ENCODE measurements around the gene RBM39. TPM values are rescaled to one million over a fixed set of nuclear protein-coding genes. Genes with fewer than 3 reads are reported as not detected.
A peak's percentile ranks its signal among the peaks of the same experiment; 100 is the strongest.

The RBM39 gene
- total RNA-seq, 1 donor from 2014 or later, result 370 TPM

DNA sequence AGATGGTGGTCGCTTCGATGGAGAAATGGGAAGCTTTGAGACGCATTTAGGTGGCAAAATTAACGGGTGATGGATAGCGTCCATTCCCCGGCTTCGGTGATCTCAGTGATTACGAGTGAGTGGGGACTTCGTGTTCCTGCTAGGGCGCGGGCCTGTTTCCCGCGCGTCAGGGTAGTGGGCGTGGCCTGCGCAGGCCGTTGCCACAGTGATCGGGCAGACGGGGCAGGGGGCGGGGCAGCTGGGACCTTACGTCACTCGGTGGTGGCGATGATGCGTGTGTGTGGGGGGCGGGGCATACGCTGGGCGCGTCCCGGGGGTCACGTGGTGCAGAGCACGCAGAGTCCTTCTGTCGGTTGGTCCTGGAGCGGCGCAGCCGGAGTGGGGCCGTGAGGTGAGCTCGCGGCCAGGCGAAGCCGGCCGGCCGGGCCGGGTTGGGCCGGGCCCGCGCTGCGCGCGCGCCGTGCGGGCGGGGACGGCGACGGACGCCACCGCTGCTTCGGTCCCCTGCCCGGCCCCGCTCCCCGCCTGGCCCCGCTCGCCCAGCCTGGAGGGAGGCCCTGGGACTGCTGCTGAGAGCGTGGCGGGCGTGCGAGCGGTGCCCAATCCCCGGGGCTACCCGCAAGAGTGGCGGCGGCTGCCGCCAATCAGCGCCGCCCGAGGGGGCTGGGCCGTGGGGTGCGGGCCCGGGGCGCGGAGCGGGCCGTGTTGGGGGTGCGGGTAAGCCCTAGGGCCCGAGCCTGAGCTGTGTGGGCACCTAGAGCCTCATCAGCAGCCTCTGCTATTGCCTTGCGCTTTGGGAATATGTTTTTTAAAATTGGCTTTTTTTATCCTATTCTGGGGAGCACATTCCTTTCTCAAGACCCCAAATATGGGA lies 29.9 kb upstream of the RBM39 start, which contains the start of gene PHF20:
PHF20 (plus strand) TSS at position 327 of the 874 bp plus-strand sequence. CDS start 29,508 bp downstream, outside the sequence.
- Histone ChIP-seq H3K4me3 (peak within 1 kb of the TSS; percentile 73 to 79), H3K27ac (peak within 1 kb of the TSS; percentile 97), H3K27me3 (no peaks in the 10 kb centered on the region), H3K36me3 (peaks cover 0 to 13% of the 10 kb centered on the region in 2 donors), H3K9me3 (no peaks in the 10 kb centered on the region), H3K4me1 (peaks cover 86% of the 10 kb centered on the region)
- intact Hi-C loops (cut with DNase I), result loop anchor here (2.0 kb wide), 1 partner anchor 29 kb away; the partner anchor contains the start of gene RBM39
- DNase-seq (ENCODE audit: extremely low spot score in 2 of 2), result peak; percentile 98 to 99
- TF ChIP-seq, protein P1, sequence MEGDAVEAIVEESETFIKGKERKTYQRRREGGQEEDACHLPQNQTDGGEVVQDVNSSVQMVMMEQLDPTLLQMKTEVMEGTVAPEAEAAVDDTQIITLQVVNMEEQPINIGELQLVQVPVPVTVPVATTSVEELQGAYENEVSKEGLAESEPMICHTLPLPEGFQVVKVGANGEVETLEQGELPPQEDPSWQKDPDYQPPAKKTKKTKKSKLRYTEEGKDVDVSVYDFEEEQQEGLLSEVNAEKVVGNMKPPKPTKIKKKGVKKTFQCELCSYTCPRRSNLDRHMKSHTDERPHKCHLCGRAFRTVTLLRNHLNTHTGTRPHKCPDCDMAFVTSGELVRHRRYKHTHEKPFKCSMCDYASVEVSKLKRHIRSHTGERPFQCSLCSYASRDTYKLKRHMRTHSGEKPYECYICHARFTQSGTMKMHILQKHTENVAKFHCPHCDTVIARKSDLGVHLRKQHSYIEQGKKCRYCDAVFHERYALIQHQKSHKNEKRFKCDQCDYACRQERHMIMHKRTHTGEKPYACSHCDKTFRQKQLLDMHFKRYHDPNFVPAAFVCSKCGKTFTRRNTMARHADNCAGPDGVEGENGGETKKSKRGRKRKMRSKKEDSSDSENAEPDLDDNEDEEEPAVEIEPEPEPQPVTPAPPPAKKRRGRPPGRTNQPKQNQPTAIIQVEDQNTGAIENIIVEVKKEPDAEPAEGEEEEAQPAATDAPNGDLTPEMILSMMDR (IDR thresholded peaks at IDR 0.05), result no peak
- TF ChIP-seq POLR2A (IDR thresholded peaks at IDR 0.05) (peak; percentile 8 to 82), POLR2AphosphoS5 (IDR thresholded peaks at IDR 0.05; ENCODE audit: insufficient read depth in 1 of 2, low read depth in 1 of 2) (peak; percentile 86 to 89)

DNA sequence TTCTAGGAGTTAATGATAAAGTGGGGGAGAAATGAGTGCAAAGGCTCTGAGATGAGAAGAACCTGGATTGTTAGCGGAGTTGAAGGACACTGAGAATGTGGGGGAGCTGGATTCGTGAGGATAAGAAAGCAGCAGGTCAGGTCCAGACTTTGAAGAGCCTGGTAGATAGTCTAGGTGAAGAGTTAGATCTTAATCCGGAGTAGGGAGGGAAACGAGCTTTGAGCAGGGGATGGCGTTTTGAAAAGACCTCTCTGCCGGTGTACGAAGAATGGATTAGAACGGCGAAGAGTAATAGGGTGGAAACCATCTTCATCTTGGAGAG lies 29.3 kb upstream of the RBM39 start:
- Histone ChIP-seq H3K27ac (peak overlapping the region; percentile 97), H3K4me1 (peaks cover 80% of the 10 kb centered on the region), H3K9me3 (no peaks in the 10 kb centered on the region), H3K27me3 (no peaks in the 10 kb centered on the region), H3K36me3 (peaks cover 0 to 13% of the 10 kb centered on the region in 2 donors), H3K4me3 (peak overlapping the region; percentile 73 to 79)
- intact Hi-C loops (cut with DNase I), result no loop called here
- DNase-seq (ENCODE audit: extremely low spot score in 2 of 2), result no peak
- TF ChIP-seq, protein P1 (IDR thresholded peaks at IDR 0.05), result no peak
- no peak for TF ChIP-seq POLR2A (IDR thresholded peaks at IDR 0.05)
- no peak for TF ChIP-seq POLR2AphosphoS5 (IDR thresholded peaks at IDR 0.05; ENCODE audit: insufficient read depth in 1 of 2, low read depth in 1 of 2)

DNA sequence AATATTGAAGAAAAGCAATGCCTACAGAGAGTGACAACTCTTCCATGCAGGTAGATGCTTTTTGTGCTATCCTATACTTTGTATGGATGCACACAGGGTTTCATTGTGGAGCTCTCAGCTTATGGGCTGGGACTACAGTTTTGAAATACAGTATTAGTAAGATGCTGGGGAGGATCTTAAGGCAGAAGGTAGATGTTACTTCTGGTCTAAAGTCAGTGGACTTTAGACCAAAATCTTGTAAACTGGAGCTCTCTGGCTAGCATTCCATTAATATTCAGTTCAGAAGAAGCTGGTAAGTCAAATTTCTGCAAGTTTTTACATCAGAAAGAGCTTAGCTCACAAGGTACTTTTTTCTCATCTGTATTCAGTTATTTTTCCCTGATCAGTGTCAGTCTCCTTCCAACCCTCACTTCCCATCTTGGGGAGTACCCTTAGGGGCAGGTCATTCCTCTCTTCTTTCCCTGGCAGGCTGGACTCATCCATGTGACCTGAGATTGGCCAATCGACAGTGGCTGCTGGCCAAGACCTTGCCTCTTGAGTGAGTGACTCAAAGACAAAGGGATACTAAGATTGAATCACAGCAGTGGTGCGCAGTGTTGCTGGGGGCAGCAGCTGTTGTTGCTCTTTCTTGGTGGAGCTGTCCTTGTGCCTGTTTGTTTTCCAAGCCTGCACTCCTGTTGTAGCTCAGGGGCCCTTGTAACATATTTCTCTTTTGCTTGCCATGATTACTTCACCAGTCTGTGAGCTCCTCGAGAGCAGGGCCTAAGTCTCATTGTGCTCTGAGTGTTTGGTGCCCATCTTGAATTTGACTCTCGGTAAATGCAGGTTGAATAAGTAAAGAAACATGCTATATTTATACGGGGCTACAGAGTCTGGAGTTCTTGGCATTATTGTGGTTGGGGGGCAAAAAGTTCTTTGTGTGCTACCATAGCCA lies 26.9 kb upstream of the RBM39 start:
- Histone ChIP-seq H3K4me1 (peaks cover 60% of the 10 kb centered on the region), H3K36me3 (peaks cover 0 to under 1% of the 10 kb centered on the region in 2 donors), H3K9me3 (no peaks in the 10 kb centered on the region), H3K27me3 (no peaks in the 10 kb centered on the region), H3K27ac (peak overlapping the region; percentile 97), H3K4me3 (no peak overlapping the region)
- TF ChIP-seq POLR2AphosphoS5 (IDR thresholded peaks at IDR 0.05; ENCODE audit: insufficient read depth in 1 of 2, low read depth in 1 of 2) (peak; percentile 56 to 96), POLR2A (IDR thresholded peaks at IDR 0.05) (peak in 1 of 2 donors; percentile 55)
- TF ChIP-seq, protein P1 (IDR thresholded peaks at IDR 0.05), result no peak
- intact Hi-C loops (cut with DNase I), result no loop called here
- peak in 1 of 2 donors; percentile 99 for DNase-seq (ENCODE audit: extremely low spot score in 2 of 2)

DNA sequence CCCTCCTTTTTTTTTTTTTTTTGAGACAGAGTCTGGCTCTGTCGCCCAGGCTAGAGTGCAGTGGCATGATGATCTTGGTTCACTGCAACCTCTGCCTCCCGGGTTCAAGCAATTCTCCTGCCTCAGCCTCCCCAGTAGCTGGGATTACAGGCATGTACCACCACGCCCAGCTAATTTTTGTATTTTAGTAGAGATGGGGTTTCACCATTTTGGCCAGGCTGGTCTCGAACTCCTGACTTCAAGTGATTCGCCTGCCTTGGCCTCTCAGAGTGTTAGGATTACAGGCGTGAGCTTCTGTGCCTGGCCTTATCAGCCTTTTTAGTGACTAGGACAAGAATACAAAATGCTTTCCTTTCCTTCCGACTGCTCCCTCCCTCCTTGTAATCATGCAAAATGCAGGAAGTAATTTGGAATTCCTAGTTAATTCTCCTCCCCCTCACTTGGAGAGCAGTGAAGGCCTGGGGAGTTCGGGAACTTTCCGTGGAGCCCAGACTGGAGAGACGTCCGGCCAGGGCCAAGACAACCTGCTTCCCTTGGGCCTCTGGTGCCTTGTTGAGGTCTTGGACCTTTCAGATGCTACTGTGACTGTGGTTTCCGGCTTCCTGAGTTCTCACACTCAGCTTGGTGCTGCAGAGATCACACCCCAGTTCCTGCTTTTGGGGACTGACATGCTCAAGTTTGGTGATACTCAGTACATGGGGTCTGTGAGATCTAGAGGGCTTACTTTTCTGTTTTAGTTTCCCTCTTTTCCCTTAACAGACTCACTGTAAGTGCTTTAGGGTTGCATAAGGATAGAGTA lies 25.8 kb upstream of the RBM39 start:
- Histone ChIP-seq H3K4me1 (peaks cover 49% of the 10 kb centered on the region), H3K9me3 (no peaks in the 10 kb centered on the region), H3K36me3 (no peaks in the 10 kb centered on the region), H3K27me3 (no peaks in the 10 kb centered on the region), H3K4me3 (no peak overlapping the region), H3K27ac (peak overlapping the region; percentile 97)
- peak in 1 of 2 donors; percentile 91 for DNase-seq (ENCODE audit: extremely low spot score in 2 of 2)
- no peak for TF ChIP-seq POLR2A (IDR thresholded peaks at IDR 0.05)
- TF ChIP-seq POLR2AphosphoS5 (IDR thresholded peaks at IDR 0.05; ENCODE audit: insufficient read depth in 1 of 2, low read depth in 1 of 2), result peak; percentile 60 to 91
- TF ChIP-seq, protein P1 (IDR thresholded peaks at IDR 0.05), result no peak
- intact Hi-C loops (cut with DNase I), result no loop called here
